ENCODE data around the gene NPIPA8. TPM values are rescaled to one million over a fixed set of nuclear protein-coding genes. Genes with fewer than 3 reads are reported as not detected.
"Not testable (repeated sequence)": the region's sequence is repeated elsewhere in the genome, so short reads cannot be mapped to it uniquely, and the experiment has no call there.

NPIPA8 gene
- total RNA-seq (2014; rRNA removed; shearing (Covaris generic)) = 8.8 and 12.3 TPM in 2 replicates

- not testable (repeated sequence) for H3K4me3 ChIP-seq; H3K9me3 ChIP-seq (replicated peaks); H3K27ac ChIP-seq; H3K27me3 ChIP-seq; DNase-seq; H3K36me3 ChIP-seq; H3K4me1 ChIP-seq
Observed at GRCh38 chr16:18336636-18337035, at the start of gene NPIPA8. Gene NPIPA8, minus strand, starts transcription at chr16:18336736. Its CDS starts 4,074 bp downstream, at chr16:18332662.

DNA sequence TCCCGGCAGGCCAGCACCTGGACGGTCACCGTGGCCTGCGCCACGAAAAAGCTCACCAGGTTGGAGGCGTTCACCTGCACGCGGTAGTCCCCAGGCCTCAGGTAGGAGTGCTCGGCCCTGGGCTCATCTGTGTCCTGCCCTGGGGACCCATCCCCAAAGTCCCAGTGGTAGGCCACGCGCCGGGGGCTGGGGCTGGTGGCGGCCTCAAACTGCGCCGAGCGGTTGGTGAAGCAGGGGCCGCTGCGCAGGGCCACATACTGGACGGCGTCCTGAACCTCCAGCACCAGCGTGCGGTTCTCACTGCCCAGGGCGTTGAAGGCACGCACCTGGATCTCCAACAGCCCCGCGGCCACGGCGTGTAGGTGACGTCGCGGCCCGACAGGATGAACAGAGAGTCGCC, 48.7 kb upstream of the NPIPA8 start:
- not testable (repeated sequence) for DNase-seq; H3K4me1 ChIP-seq; H3K27ac ChIP-seq; H3K9me3 ChIP-seq (replicated peaks); H3K4me3 ChIP-seq; H3K27me3 ChIP-seq; H3K36me3 ChIP-seq

DNA sequence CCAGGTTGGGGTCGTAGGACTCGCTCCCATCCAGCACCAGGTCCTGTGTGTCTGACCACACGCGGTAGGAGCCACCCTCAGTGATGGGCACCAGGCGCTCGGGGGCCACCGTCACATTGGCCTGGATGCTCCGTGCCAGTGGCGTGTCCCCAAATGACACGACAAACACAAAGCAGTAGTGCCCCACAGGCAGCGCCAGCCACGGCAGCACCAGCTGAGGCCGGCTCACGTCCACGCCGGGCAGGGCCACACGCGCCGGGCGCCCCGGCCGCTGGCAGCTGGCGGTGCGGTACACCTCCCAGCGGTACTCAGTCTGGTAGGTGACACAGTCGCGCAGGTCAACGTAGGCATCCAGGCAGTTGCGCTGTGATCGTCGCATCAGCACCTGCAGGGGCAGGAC, 48.3 kb upstream of the NPIPA8 start:
- not testable (repeated sequence) for H3K27ac ChIP-seq; H3K27me3 ChIP-seq; DNase-seq; H3K36me3 ChIP-seq; H3K4me1 ChIP-seq; H3K9me3 ChIP-seq (replicated peaks); H3K4me3 ChIP-seq

- H3K9me3 ChIP-seq (replicated peaks); H3K27ac ChIP-seq; H3K27me3 ChIP-seq; H3K4me1 ChIP-seq; H3K4me3 ChIP-seq; H3K36me3 ChIP-seq; DNase-seq: not testable (repeated sequence)
Observed at GRCh38 chr16:18384098-18384636, 47.6 kb upstream of the NPIPA8 start.

DNA sequence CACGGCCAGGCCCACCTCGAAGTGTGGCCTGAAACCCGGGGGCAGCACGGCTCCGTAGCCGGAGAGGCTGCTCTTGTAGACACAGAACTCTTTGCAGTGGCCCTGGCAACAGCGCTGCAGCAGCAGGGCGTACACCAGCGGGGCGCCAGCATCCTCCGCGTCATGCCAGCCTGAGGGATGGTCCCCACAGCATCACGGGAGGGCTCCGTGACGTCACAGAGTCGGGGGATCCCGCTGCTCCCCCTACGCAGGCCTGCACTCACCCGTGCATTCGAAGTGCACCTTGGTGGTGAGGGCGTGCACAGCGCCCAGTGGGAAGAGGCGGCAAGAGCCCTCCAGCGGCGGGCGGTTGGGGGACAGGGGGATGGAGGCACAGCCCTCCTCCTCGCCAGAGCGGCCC, 46.2 kb upstream of the NPIPA8 start:
- H3K9me3 ChIP-seq (replicated peaks); H3K4me3 ChIP-seq; H3K27me3 ChIP-seq; DNase-seq; H3K4me1 ChIP-seq; H3K36me3 ChIP-seq; H3K27ac ChIP-seq: not testable (repeated sequence)

DNA sequence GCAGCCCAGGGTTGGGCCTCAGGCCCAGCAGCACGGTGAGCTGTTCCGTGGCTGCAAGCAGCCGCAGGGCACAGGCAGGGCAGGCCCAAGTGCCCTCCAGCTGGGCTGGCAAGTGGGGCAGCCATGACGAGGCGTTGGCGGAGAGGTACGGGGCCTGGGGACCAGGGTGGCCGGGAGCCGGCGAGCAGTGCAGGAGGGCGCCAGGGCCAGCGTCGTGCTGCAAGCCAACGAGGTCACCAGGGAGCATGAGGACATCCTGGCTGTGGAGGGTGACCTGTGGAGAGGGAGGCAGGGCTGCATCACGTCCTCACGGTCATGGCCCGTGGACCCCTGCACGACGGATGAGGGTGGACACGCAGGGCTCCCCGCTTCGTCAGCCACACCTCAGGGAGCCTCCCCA, 11.2 kb upstream of the NPIPA8 start:
- not testable (repeated sequence) for H3K9me3 ChIP-seq (replicated peaks); H3K27me3 ChIP-seq; H3K4me3 ChIP-seq; H3K36me3 ChIP-seq; H3K4me1 ChIP-seq; H3K27ac ChIP-seq
- peak in 1 of 2 experiments; percentile 1 for DNase-seq

- not testable (repeated sequence) for H3K27me3 ChIP-seq; H3K9me3 ChIP-seq (replicated peaks); H3K4me1 ChIP-seq; H3K4me3 ChIP-seq; H3K36me3 ChIP-seq; DNase-seq; H3K27ac ChIP-seq
Observed at GRCh38 chr16:18346993-18347392, 10.5 kb upstream of the NPIPA8 start.

GRCh38 chr16:18344634-18345033, 8.1 kb upstream of the NPIPA8 start:
- DNase-seq; H3K9me3 ChIP-seq (replicated peaks); H3K4me3 ChIP-seq; H3K27me3 ChIP-seq; H3K27ac ChIP-seq; H3K4me1 ChIP-seq; H3K36me3 ChIP-seq: not testable (repeated sequence)

- not testable (repeated sequence) for H3K4me3 ChIP-seq, H3K36me3 ChIP-seq, DNase-seq
Observed at GRCh38 chr16:18341986-18342385, 5.5 kb upstream of the NPIPA8 start.

DNA sequence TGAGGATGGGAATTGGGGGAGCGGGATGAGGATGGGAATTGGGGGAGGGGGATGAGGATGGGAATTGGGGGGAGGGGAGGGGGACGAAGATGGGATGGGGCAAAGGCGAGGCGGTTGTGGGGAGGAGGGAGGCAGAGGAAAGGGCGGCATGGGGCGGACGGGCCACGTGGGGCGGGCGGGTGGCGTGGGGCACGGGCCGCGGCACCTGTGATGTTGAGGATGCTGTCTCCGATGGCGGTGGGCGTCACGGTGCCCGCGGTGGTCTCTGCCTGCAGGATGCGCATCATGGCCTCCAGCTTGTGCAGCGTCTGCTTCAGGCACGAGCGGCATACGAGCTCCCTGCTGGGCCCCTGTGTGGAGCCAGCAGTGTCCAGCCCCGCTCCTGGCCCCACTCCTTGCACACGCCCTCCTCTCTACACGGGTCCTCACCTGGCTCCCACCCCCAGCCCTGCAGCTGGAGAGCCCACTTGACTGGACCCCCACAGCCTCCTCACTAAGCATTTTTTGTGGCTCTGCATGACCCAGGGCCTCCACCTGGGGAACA, 5.0 kb upstream of the NPIPA8 start:
- H3K27me3 ChIP-seq; H3K27ac ChIP-seq; H3K36me3 ChIP-seq; H3K4me3 ChIP-seq; DNase-seq; H3K9me3 ChIP-seq (replicated peaks); H3K4me1 ChIP-seq: not testable (repeated sequence)

More at GRCh38 chr16:18341986-18342385, 5.5 kb upstream of the NPIPA8 start:
- H3K27ac ChIP-seq; H3K27me3 ChIP-seq; H3K9me3 ChIP-seq (replicated peaks); H3K4me1 ChIP-seq: not testable (repeated sequence)

- H3K9me3 ChIP-seq (replicated peaks); H3K27me3 ChIP-seq; DNase-seq; H3K36me3 ChIP-seq; H3K27ac ChIP-seq; H3K4me1 ChIP-seq; H3K4me3 ChIP-seq: not testable (repeated sequence)
Observed at GRCh38 chr16:18339210-18339609, 2.7 kb upstream of the NPIPA8 start.

GRCh38 chr16:18311811-18312210, 24.7 kb downstream of the NPIPA8 start:
- DNase-seq; H3K36me3 ChIP-seq; H3K4me3 ChIP-seq; H3K9me3 ChIP-seq (replicated peaks); H3K27me3 ChIP-seq; H3K4me1 ChIP-seq; H3K27ac ChIP-seq: not testable (repeated sequence)

- H3K4me1 ChIP-seq; H3K27me3 ChIP-seq; H3K4me3 ChIP-seq; H3K36me3 ChIP-seq; H3K27ac ChIP-seq; DNase-seq; H3K9me3 ChIP-seq (replicated peaks): not testable (repeated sequence)
Observed at GRCh38 chr16:18309159-18309558, 27.4 kb downstream of the NPIPA8 start.

DNA sequence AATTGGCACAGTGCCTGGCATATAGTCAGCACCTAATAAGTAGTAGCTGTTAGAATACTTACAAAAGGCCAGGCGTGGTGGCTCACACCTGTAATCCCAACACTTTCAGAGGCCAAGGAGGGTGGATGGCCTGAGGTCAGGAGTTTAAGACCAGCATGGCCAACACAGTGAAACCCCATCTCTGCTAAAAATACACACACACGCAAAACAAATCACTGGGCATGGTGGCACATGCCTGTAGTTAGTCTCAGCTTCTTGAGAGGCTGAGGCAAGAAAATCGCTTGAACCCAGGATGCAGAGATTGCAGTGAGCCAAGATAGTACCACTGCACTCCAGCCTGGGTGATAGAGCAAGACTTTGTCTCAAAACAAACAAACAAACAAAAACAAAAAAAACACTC, 29.3 kb downstream of the NPIPA8 start:
- H3K27ac ChIP-seq; H3K9me3 ChIP-seq (replicated peaks); H3K4me3 ChIP-seq; DNase-seq; H3K27me3 ChIP-seq; H3K36me3 ChIP-seq; H3K4me1 ChIP-seq: not testable (repeated sequence)

- not testable (repeated sequence) for H3K36me3 ChIP-seq; DNase-seq; H3K9me3 ChIP-seq (replicated peaks); H3K4me3 ChIP-seq; H3K27me3 ChIP-seq; H3K4me1 ChIP-seq; H3K27ac ChIP-seq
Observed at GRCh38 chr16:18306066-18306465, 30.5 kb downstream of the NPIPA8 start.

DNA sequence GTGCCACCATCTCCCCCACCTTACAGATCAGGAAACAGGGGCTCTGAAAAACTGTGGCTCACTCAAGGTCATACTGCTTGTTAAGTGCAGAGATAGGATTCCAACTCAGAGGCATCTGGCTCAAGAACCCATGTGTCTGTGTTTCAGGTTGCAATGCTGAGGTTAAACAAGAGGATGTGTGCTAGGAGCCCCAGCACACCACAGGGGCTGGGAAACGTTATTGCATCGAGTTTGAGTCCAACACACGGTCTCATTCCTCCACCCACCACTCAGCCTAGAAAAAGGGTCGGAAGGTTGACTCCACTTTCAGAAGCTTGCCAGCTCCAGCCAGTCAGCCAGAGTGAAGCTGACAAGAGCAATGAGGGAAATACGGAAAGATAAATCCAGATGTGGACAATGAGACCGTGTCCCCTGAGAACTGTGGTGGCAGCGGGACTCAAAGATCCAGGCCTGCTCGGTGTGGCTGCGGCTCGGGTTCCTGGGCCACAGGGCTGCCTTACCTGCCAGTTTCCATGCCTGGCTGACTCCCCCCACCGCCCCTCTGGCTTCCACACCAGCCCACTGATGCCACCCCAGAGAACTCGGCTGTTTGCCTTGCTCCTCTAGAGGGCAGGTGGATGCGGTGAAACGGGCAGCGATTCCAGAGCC, 33.4 kb downstream of the NPIPA8 start:
- H3K4me3 ChIP-seq; H3K27me3 ChIP-seq; DNase-seq; H3K9me3 ChIP-seq (replicated peaks); H3K4me1 ChIP-seq; H3K27ac ChIP-seq; H3K36me3 ChIP-seq: not testable (repeated sequence)

Data from SJCRH30 (cell line).